COLO668 (cell line): ENCODE results near the gene MXRA8.
"Not testable (repeated sequence)": the region's sequence is repeated elsewhere in the genome, so short reads cannot be mapped to it uniquely, and the experiment has no call there.

Source experiments
- DNase-seq: peaks from one replicate; lab custom pipeline; 2025; ENCODE audit not compliant: unreplicated experiment; lab: John Stamatoyannopoulos, UW

Gene MXRA8

GRCh38 chr1:1370771-1371300, 12.5 kb upstream of the MXRA8 start:
- no peak for DNase-seq

DNA sequence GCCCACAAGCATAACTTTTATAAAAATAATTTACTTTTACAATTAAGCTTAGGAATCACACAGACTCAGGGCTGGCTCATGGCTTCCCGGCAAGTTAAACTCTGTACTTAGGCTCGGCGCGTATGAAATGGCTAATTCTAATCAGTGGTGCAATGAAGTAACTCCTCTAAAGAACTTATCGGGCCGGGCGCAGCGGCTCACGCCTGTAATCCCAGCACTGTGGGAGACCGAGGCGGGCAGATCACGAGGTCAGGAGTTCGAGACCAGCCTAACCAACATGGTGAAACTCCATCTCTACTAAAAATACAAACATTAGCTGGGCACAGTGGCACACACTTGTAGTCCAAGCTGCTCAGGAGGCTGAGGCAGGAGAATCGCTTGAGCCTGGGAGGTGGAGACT, 11.7 kb upstream of the MXRA8 start:
- not testable (repeated sequence) for DNase-seq

- no peak for DNase-seq
Observed at GRCh38 chr1:1367315-1367714, 9.0 kb upstream of the MXRA8 start.

GRCh38 chr1:1366699-1367066, 8.3 kb upstream of the MXRA8 start:
- no peak for DNase-seq

- DNase-seq, result no peak
Observed at GRCh38 chr1:1365875-1366698, 7.7 kb upstream of the MXRA8 start.

DNA sequence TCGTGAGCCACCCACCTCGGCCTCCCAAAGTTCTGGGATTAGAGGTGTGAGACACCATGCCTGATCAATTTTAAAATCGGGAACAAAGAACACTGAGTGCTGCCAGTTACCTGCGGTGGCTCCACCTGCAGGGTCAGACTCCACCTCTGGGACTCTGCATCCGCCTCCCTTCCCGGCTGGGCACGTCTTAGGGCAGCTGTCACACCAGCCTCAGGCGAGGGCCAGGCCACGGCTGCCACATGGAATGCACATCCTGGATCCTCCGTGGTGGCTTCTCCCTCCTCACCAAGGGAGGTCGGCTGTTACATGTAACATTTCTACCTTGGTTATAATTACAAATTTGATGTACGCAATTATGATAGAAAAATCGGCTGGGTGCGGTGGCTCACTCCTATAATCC, 5.9 kb upstream of the MXRA8 start:
- peak; percentile 86 for DNase-seq

DNA sequence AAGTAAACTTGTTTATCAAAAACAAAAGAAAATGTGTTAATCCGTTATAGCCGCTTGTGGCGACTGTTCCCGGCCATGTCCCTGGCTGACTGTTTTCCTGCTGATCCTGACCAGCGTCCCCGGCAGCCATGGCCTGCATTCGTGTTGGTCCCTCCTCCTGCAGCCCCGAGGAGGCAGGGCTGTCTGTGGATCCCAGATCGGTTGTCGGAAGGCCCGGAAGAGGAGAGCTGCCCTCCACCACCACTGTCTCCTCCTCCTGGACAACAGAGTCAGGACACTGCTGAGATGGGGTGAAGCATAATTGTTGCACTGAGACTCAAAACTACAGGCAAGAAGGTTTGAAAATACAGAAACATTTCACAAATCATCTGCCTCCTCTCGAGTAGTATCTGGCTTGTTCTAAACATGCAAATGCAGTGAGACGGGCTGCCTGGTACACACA, 3.6 kb upstream of the MXRA8 start:
- DNase-seq, result no peak

GRCh38 chr1:1361233-1361981, 3.1 kb upstream of the MXRA8 start:
- no peak for DNase-seq

- DNase-seq, result no peak
Observed at GRCh38 chr1:1360506-1361169, 2.3 kb upstream of the MXRA8 start.

- no peak for DNase-seq
Observed at GRCh38 chr1:1359664-1360468, 1.5 kb upstream of the MXRA8 start.

DNA sequence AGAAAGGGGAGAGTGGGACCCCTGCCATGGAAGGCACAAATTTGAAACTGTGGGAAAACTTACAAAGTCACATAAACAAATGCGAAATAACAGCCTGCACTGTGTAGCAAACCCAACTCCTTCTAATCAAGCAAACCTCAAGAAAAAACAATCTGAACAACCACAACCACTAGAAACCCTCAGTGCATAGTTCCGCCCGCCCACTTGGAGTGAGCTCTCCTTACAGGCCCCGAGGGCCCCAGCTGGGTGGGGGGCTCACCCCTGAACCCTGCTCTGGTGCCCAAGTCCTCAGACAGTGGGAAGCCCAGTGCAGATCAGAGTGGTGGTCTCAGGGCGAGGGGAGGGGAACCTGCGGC, 931 bp upstream of the MXRA8 start:
- DNase-seq, result no peak

DNA sequence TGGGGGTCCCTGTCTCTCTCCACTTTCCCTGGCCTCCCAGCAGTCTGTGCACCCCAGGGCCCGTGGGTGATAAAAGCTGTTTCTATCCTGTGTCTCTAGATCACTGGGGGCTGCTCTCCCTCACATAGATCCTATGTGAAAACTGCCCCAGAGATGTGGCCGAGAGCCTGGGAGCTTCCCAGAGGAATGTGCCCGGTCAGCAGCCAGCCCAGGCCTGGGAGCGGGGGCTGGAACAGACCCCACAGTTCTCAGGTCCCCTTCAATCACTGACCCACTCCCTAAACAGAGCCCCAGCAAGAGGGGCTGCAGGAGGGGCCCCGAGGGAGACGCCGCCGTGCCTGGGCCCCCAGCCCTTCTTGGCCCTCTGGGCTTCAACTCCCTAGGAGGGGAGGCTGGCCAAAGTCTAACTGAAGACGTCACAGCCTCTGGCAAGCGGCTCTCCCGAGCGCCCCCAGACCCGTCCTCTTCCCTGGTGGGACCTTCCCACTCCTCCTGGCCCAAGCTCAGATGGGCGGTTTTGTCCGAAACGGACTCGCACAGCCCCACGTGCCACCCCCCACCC, 403 bp downstream of the MXRA8 start:
- no peak for DNase-seq

GRCh38 chr1:1356796-1357401, 1.5 kb downstream of the MXRA8 start:
- DNase-seq, result peak; percentile 75

- DNase-seq, result no peak
Observed at GRCh38 chr1:1356166-1356795, 2.1 kb downstream of the MXRA8 start.

GRCh38 chr1:1355416-1355815, 2.9 kb downstream of the MXRA8 start:
- peak; percentile 93 for DNase-seq

GRCh38 chr1:1354271-1355247, 3.8 kb downstream of the MXRA8 start:
- no peak for DNase-seq

GRCh38 chr1:1353389-1354151, 4.8 kb downstream of the MXRA8 start:
- DNase-seq, result peak; percentile 63
